Measurements from ENCODE around the gene ELMO3.

The ELMO3 gene

GRCh38 chr16:67230809-67231660 is 32.1 kb downstream of the ELMO3 start:
- no peak for DNase-seq (ENCODE audit: extremely low read depth, low read depth)
- no peak for TF ChIP-seq CTCF (IDR thresholded peaks at IDR 0.05; ENCODE audit: low read depth, low read length, missing control alignments)
- H3K4me3 ChIP-seq (replicated peaks; ENCODE audit: low read depth, low read length): no peak overlapping the region

- DNase-seq (ENCODE audit: extremely low read depth, low read depth): no peak
- H3K4me3 ChIP-seq (replicated peaks; ENCODE audit: low read depth, low read length): no peak overlapping the region
- no peak for TF ChIP-seq CTCF (IDR thresholded peaks at IDR 0.05; ENCODE audit: low read depth, low read length, missing control alignments)
These were observed 34.7 kb downstream of the ELMO3 start for GRCh38 chr16:67233596-67233995.

GRCh38 chr16:67234180-67234597 is 35.3 kb downstream of the ELMO3 start:
- no peak for DNase-seq (ENCODE audit: extremely low read depth, low read depth)
- TF ChIP-seq CTCF (IDR thresholded peaks at IDR 0.05; ENCODE audit: low read depth, low read length, missing control alignments): no peak
- no peak overlapping the region for H3K4me3 ChIP-seq (replicated peaks; ENCODE audit: low read depth, low read length)

GRCh38 chr16:67235816-67236562 is 37.1 kb downstream of the ELMO3 start:
- no peak for DNase-seq (ENCODE audit: extremely low read depth, low read depth)
- TF ChIP-seq CTCF (IDR thresholded peaks at IDR 0.05; ENCODE audit: low read depth, low read length, missing control alignments): no peak
- H3K4me3 ChIP-seq (replicated peaks; ENCODE audit: low read depth, low read length): no peak overlapping the region

- no peak for TF ChIP-seq CTCF (IDR thresholded peaks at IDR 0.05; ENCODE audit: low read depth, low read length, missing control alignments)
- DNase-seq (ENCODE audit: extremely low read depth, low read depth): no peak
- no peak overlapping the region for H3K4me3 ChIP-seq (replicated peaks; ENCODE audit: low read depth, low read length)
These were observed 37.8 kb downstream of the ELMO3 start for GRCh38 chr16:67236563-67237395.

GRCh38 chr16:67237396-67238277 is 38.7 kb downstream of the ELMO3 start:
- TF ChIP-seq CTCF (IDR thresholded peaks at IDR 0.05; ENCODE audit: low read depth, low read length, missing control alignments): no peak
- no peak overlapping the region for H3K4me3 ChIP-seq (replicated peaks; ENCODE audit: low read depth, low read length)
- DNase-seq (ENCODE audit: extremely low read depth, low read depth): no peak
